DND-41 (cell line): ENCODE data around the gene TMEM88.
A peak's percentile ranks its signal among the peaks of the same experiment; 100 is the strongest.

Source experiments
- ATAC-seq: fragments of 200-7000 bp; cut with Tn5 transposase; 3 replicates; pipeline ENCODE4 v1.9.1; 2021; ENCODE audit warnings: low read depth; ENCODE audit not compliant: insufficient read depth
- DNase-seq: peaks from one replicate; pipeline ENCODE4 v3.0.0-alpha.2; 2020
- H2AFZ ChIP-seq: 2 replicates; pipeline ENCODE4 v1.6.0; 2012; ENCODE audit warnings: low read depth, low read length
- H3K27ac ChIP-seq: 2 replicates; pipeline ENCODE4 v1.5.1; 2012; ENCODE audit warnings: low read length, inconsistent platforms
- H3K27me3 ChIP-seq: fragments of 200-600 bp; sonication (generic); 2 replicates; pipeline ENCODE4 v1.6.0; 2012; ENCODE audit warnings: low read length, mild to moderate bottlenecking, inconsistent platforms; ENCODE audit not compliant: insufficient read depth, poor library complexity
- H3K36me3 ChIP-seq: 2 replicates; pipeline ENCODE4 v1.5.1; 2012; ENCODE audit warnings: low read length, inconsistent platforms; ENCODE audit not compliant: insufficient read depth
- H3K4me1 ChIP-seq: 2 replicates; pipeline ENCODE4 v1.5.1; 2012; ENCODE audit warnings: mild to moderate bottlenecking, low read length; ENCODE audit not compliant: insufficient read depth
- H3K4me2 ChIP-seq: 2 replicates; pipeline ENCODE4 v1.6.0; 2012; ENCODE audit warnings: mild to moderate bottlenecking, moderate library complexity, low read length, inconsistent platforms; ENCODE audit not compliant: insufficient read depth
- H3K4me3 ChIP-seq, 2 experiments: fragments of 200-600 bp in 1 of 2; shearing (Covaris generic) in 1 of 2; 2 replicates each; pipeline ENCODE4 v1.5.1; 2012 to 2016; ENCODE audit warnings: inconsistent platforms in 2 of 2, low read length in 2 of 2, mild to moderate bottlenecking in 2 of 2, low read depth in 1 of 2, moderate library complexity in 1 of 2
- H3K79me2 ChIP-seq: 2 replicates; pipeline ENCODE4 v1.6.0; 2012; ENCODE audit warnings: low read length, inconsistent platforms; ENCODE audit not compliant: insufficient read depth
- H3K9ac ChIP-seq: 2 replicates; pipeline ENCODE4 v1.6.0; 2012; ENCODE audit warnings: low read depth, mild to moderate bottlenecking, inconsistent platforms, low read length, moderate library complexity
- H3K9me3 ChIP-seq: 2 replicates; pipeline ENCODE4 v1.5.1; 2012; ENCODE audit warnings: low read length, moderate library complexity, mild to moderate bottlenecking, inconsistent platforms; ENCODE audit not compliant: insufficient read depth, severe bottlenecking
- H4K20me1 ChIP-seq: 2 replicates; pipeline ENCODE4 v1.6.0; 2012; ENCODE audit warnings: low read length; ENCODE audit not compliant: insufficient read depth
- EZH2 ChIP-seq: IDR thresholded peaks from 3 replicates; pipeline ENCODE4 v1.6.1; 2012; ENCODE audit warnings: borderline replicate concordance, low read depth, mild to moderate bottlenecking, moderate library complexity, low read length, inconsistent platforms; ENCODE audit not compliant: severe bottlenecking
- TF ChIP-seq, protein P1 (sequence below): IDR thresholded peaks from 2 replicates; pipeline ENCODE4 v1.5.1; 2012; ENCODE audit warnings: borderline replicate concordance, low read length, moderate library complexity, mild to moderate bottlenecking; ENCODE audit not compliant: poor library complexity, severe bottlenecking; ENCODE audit errors: extremely low read depth

TMEM88 gene

DNA sequence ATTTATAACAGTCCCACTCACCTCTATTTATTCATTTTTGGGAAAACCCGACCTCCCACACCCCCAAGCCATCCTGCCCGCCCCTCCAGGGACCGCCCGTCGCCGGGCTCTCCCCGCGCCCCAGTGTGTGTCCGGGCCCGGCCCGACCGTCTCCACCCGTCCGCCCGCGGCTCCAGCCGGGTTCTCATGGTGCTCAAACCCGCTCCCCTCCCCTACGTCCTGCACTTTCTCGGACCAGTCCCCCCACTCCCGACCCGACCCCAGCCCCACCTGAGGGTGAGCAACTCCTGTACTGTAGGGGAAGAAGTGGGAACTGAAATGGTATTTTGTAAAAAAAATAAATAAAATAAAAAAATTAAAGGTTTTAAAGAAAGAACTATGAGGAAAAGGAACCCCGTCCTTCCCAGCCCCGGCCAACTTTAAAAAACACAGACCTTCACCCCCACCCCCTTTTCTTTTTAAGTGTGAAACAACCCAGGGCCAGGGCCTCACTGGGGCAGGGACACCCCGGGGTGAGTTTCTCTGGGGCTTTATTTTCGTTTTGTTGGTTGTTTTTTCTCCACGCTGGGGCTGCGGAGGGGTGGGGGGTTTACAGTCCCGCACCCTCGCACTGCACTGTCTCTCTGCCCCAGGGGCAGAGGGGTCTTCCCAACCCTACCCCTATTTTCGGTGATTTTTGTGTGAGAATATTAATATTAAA, 638 bp upstream of the TMEM88 start:
- Histone ChIP-seq H3K36me3 (peaks cover 38% of the 10 kb centered on the region), H3K4me1 (peaks cover 47% of the 10 kb centered on the region)
- ATAC-seq, result no peak

DNA sequence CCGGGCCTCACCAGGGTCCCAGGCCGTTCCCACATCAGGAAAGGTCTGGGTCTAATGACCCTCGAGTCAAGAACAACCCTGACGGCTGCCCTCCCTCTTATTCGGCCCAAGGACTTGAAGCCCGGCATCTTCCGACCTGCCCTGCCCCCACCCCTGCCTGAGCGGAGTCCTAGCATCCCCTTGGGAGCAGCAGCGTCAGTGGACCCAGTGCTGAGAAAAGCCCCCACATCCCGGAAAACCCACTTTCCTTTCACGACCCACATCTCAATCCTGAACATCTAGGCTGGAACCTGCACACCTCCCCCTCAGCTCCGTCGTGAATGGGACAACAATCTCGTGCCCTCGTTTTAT, 769 bp downstream of the TMEM88 start:
- TF ChIP-seq EZH2, result no peak
- TF ChIP-seq, protein P1, sequence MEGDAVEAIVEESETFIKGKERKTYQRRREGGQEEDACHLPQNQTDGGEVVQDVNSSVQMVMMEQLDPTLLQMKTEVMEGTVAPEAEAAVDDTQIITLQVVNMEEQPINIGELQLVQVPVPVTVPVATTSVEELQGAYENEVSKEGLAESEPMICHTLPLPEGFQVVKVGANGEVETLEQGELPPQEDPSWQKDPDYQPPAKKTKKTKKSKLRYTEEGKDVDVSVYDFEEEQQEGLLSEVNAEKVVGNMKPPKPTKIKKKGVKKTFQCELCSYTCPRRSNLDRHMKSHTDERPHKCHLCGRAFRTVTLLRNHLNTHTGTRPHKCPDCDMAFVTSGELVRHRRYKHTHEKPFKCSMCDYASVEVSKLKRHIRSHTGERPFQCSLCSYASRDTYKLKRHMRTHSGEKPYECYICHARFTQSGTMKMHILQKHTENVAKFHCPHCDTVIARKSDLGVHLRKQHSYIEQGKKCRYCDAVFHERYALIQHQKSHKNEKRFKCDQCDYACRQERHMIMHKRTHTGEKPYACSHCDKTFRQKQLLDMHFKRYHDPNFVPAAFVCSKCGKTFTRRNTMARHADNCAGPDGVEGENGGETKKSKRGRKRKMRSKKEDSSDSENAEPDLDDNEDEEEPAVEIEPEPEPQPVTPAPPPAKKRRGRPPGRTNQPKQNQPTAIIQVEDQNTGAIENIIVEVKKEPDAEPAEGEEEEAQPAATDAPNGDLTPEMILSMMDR, result no peak
- Histone ChIP-seq H3K36me3 (peaks cover 45% of the 10 kb centered on the region), H3K9me3 (no peaks in the 10 kb centered on the region), H3K9ac (peak overlapping the region; percentile 79), H4K20me1 (peaks cover 2% of the 10 kb centered on the region; the same call in 1 of the 2 replicates), H3K79me2 (peaks cover 35% of the 10 kb centered on the region), H3K4me1 (peaks cover 53% of the 10 kb centered on the region), H3K27me3 (no peaks in the 10 kb centered on the region), H3K27ac (no peak overlapping the region), H3K4me2 (peak overlapping the region; percentile 100), H2AFZ (no peak overlapping the region), H3K4me3 (peak overlapping the region in 1 of 2 experiments; percentile 73; a peak in 2 of 4 replicates)
- ATAC-seq, result no peak
- DNase-seq, result no peak

More for the DNA sequence above, 638 bp upstream of the TMEM88 start:
- no peaks in the 10 kb centered on the region for H3K27me3 ChIP-seq
- H3K9ac ChIP-seq, result no peak overlapping the region
- H3K4me2 ChIP-seq, result no peak overlapping the region
- H3K27ac ChIP-seq, result no peak overlapping the region
- TF ChIP-seq, protein P1, result no peak
- TF ChIP-seq EZH2, result no peak
- peaks cover 9% of the 10 kb centered on the region; the same call in 1 of the 2 replicates for H4K20me1 ChIP-seq
- H3K4me3 ChIP-seq, result no peak overlapping the region
- H2AFZ ChIP-seq, result no peak overlapping the region
- H3K79me2 ChIP-seq, result peaks cover 32% of the 10 kb centered on the region
- H3K9me3 ChIP-seq, result no peaks in the 10 kb centered on the region
- DNase-seq, result no peak

DNA sequence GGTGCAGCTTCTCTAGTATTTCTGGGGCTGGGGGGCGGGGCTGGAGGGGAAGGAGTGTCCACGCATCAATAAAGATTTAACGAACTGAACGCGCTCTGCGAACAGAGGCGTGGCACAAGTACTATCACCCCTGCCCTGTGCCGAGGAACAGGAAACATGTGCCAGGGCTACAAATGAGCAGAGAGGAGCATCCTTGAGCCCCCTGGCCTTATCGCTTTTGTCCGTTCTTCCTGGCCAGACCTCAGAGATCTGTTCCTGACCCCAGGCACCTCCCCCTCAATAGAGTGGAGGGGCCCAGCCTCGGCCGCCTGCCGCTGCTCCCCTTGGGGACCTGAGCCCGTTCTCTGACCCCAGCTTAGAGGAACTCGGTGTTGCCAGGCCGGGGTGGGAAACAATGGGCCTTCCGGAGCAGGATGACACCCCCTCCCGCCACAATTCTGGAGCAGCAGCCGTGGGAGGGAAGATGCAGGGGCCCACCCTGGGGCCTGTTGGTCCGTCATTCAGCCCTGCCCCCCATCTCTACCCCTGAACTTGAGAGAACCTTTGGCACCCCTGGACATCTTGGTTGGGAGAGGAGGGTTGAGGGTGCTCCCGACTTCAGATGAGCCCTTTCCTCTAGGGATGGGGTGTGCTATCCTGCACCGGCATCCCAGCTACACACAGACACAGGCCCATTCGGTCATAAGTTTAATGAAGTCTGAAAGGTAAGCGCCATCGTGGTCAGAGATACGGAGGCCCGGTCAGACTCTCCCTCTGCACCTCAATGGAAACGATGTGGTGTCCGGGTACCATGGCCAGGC, 1.3 kb downstream of the TMEM88 start:
- H3K4me3 ChIP-seq, result peak overlapping the region; percentile 73 to 83
- no peak for ATAC-seq
- no peaks in the 10 kb centered on the region for H3K27me3 ChIP-seq
- no peaks in the 10 kb centered on the region for H3K9me3 ChIP-seq
- peak overlapping the region; percentile 79 for H3K9ac ChIP-seq
- H4K20me1 ChIP-seq, result peaks cover 2% of the 10 kb centered on the region; the same call in 1 of the 2 replicates
- peak overlapping the region; percentile 96 for H2AFZ ChIP-seq
- no peak for TF ChIP-seq EZH2
- TF ChIP-seq, protein P1, result no peak
- peak overlapping the region; percentile 98 for H3K27ac ChIP-seq
- peaks cover 49% of the 10 kb centered on the region for H3K4me1 ChIP-seq
- peak overlapping the region; percentile 100 for H3K4me2 ChIP-seq
- peak; percentile 16 for DNase-seq
- peaks cover 35% of the 10 kb centered on the region for H3K79me2 ChIP-seq
- H3K36me3 ChIP-seq, result peaks cover 43% of the 10 kb centered on the region
